ENCODE results near the gene FAM229B.
A peak's percentile ranks its signal among the peaks of the same experiment; 100 is the strongest.
"Not testable (repeated sequence)": the region's sequence is repeated elsewhere in the genome, so short reads cannot be mapped to it uniquely, and the experiment has no call there.

FAM229B gene

DNA sequence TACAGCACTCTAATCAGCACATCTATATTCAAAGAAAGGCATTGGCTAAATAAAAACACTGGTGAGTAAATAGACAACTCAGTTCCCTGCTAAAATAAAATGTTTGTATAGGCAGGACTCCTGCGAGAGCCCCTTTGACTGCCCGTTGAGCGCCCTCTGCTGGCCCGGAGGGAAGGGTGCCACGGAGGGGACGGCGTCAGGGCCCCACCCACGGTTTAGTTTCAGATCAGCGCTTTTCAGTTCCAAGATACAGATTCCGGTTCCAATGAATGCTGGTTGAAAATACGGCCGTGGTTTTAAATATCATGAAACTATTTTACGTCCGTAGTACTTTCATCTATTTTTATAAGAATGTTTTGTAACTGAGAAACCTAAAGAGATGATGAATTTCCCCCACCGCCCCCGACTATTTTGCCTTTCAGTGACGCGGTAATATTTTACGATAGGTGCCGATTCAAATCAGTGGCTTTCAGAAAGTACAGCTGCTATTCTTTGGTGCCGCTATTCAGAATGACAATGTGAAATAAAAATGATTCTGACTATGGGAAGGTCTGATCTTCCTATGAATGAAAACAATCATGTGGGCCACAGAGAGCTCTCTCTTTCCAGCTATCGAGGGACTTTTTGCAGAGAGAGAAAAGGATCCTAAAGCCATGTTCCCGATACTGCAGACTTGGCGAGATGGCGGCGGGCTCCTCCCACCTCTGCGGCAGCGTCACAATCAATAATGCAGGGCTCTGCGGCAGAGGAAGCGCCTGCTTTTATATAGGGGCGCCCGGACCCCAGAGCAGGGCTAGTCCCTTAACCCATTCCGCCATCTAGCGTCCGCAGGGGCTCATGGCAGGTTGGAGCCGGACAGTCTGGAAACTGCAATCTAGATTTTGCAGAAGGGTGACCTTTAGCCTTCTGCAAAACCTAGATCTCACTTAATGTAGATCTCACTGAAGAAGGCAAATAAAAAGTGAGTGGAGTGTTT is 44.1 kb upstream of the FAM229B start:
- DNase-seq (ENCODE audit: extremely low read depth, low read depth) = peak; percentile 72
- TF ChIP-seq, protein P1, sequence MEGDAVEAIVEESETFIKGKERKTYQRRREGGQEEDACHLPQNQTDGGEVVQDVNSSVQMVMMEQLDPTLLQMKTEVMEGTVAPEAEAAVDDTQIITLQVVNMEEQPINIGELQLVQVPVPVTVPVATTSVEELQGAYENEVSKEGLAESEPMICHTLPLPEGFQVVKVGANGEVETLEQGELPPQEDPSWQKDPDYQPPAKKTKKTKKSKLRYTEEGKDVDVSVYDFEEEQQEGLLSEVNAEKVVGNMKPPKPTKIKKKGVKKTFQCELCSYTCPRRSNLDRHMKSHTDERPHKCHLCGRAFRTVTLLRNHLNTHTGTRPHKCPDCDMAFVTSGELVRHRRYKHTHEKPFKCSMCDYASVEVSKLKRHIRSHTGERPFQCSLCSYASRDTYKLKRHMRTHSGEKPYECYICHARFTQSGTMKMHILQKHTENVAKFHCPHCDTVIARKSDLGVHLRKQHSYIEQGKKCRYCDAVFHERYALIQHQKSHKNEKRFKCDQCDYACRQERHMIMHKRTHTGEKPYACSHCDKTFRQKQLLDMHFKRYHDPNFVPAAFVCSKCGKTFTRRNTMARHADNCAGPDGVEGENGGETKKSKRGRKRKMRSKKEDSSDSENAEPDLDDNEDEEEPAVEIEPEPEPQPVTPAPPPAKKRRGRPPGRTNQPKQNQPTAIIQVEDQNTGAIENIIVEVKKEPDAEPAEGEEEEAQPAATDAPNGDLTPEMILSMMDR (IDR thresholded peaks at IDR 0.05; ENCODE audit: low read depth, low read length) = peak; percentile 97

- TF ChIP-seq, protein P1 (IDR thresholded peaks at IDR 0.05; ENCODE audit: low read depth, low read length) = no peak
- no peak for DNase-seq (ENCODE audit: extremely low read depth, low read depth)
Observed at GRCh38 chr6:112044196-112044595, 43.2 kb upstream of the FAM229B start.

DNA sequence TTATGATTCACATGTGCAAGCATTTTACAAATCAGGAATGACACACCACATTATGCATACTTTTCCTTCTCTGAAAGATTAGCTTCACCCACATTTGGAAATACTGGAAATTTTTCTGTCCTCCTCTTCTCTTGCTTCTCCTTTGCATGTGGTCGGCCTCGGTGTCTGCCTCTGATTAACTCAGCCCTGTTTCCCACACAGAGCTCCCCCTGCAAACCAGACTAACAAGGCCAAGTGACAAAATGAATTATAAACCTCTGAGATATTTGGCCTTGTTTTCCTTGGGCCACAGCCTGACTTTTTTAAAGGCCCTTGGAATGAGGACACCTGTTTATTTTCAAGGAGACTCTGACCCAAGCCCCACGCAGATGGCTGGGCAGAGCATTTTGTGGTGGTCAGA is 42.5 kb upstream of the FAM229B start:
- DNase-seq (ENCODE audit: extremely low read depth, low read depth) = peak; percentile 79
- TF ChIP-seq, protein P1 (IDR thresholded peaks at IDR 0.05; ENCODE audit: low read depth, low read length) = no peak

DNA sequence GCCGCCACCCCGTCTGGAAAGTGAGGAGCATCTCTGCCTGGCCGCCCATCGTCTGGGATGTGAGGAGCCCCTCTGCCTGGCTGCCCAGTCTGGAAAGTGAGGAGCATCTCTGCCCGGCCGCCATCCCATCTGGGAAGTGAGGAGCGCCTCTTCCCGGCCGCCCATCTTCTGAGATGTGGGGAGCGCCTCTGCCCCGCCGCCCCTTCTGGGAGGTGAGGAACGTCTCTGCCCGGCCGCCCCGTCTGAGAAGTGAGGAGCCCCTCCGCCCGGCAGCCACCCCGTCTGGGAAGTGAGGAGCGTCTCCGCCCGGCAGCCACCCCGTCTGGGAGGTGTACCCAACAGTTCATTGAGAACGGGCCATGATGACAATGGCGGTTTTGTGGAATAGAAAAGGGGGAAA is 39.9 kb upstream of the FAM229B start:
- DNase-seq (ENCODE audit: extremely low read depth, low read depth) = not testable (repeated sequence)

- TF ChIP-seq, protein P1 (IDR thresholded peaks at IDR 0.05; ENCODE audit: low read depth, low read length) = no peak
Observed at GRCh38 chr6:112049026-112049799, 38.2 kb upstream of the FAM229B start.

GRCh38 chr6:112049996-112050395 is 37.4 kb upstream of the FAM229B start:
- TF ChIP-seq, protein P1 (IDR thresholded peaks at IDR 0.05; ENCODE audit: low read depth, low read length) = no peak
- DNase-seq (ENCODE audit: extremely low read depth, low read depth) = no peak

More at GRCh38 chr6:112049026-112049799, 38.2 kb upstream of the FAM229B start:
- DNase-seq (ENCODE audit: extremely low read depth, low read depth) = no peak

DNA sequence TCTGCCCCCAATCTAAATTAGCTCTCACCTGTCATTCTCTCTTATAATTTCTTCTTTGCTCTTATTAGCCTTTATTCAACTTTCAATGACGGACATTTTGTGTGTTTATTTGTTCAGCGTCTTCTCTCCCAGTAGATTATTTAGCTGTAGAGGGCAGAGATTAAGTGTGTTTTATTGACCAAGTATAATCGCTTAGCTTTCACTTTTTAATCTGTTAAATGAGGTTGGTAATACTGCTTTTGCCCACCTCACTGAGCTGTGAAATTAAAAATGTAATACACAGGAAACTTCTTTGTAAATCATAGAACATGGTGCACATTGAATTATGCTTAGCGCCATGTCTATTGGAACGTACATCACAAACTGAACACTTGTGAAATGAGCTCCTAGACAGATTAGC is 37.0 kb upstream of the FAM229B start:
- TF ChIP-seq, protein P1 (IDR thresholded peaks at IDR 0.05; ENCODE audit: low read depth, low read length) = no peak
- DNase-seq (ENCODE audit: extremely low read depth, low read depth) = no peak

GRCh38 chr6:112051251-112051740 is 36.1 kb upstream of the FAM229B start:
- DNase-seq (ENCODE audit: extremely low read depth, low read depth) = not testable (repeated sequence)

All from AG09319 (cell line).